HepG2 (cell line): ENCODE data around the gene CTDSPL2. TPM values are rescaled to one million over a fixed set of nuclear protein-coding genes. Genes with fewer than 3 reads are reported as not detected.

Experiments used
- MEIS1 ChIP-seq: sonication (generic); formaldehyde crosslinking; IDR thresholded peaks from 2 replicates; pipeline ENCODE4 v1.9.0; 2021; ENCODE audit warnings: mild to moderate bottlenecking, missing genetic modification reagents, moderate library complexity, borderline replicate concordance
- TBP ChIP-seq: sonication (generic); formaldehyde crosslinking; IDR thresholded peaks from 2 replicates; pipeline ENCODE4 v1.5.0; 2020; ENCODE audit warnings: missing genetic modification reagents
- polyA plus RNA-seq, 8 experiments: library from polyadenylated mRNA; depleted of rRNA in 3 of 8; stranded (reverse) in 7 of 8; unstranded in 1 of 8; fragments of >200 nt; fragmentation: Illumina TruSeq in 4 of 8; extraction: Trizol in 4 of 8; gene quantifications; 2 replicates each; pipeline versions ENCODE4 v1.2.1 to v1.2.3, GENCODE V29; 2011 to 2016; ENCODE audit warnings: low read depth in 4 of 8, missing spikeins in 1 of 8, mixed read lengths in 1 of 8; ENCODE audit not compliant: insufficient read depth in 1 of 8
- total RNA-seq, 5 experiments: library from RNA; depleted of rRNA; stranded (reverse); fragments of >200 nt; fragmentation: Illumina TruSeq; extraction: Trizol; gene quantifications; 2 replicates each; pipeline ENCODE4 v1.2.3, GENCODE V29; 2016; ENCODE audit warnings: low read depth in 1 of 5
- TF ChIP-seq, protein P1 (sequence below): sonication (generic); formaldehyde crosslinking; IDR thresholded peaks from 2 replicates; pipeline ENCODE4 v1.5.0; 2020; ENCODE audit warnings: mild to moderate bottlenecking, missing genetic modification reagents
- TF ChIP-seq, protein P2 (sequence below): sonication (generic); formaldehyde crosslinking; IDR thresholded peaks from 2 replicates; pipeline ENCODE4 v1.5.1; 2020; ENCODE audit warnings: missing genetic modification reagents, mild to moderate bottlenecking, borderline replicate concordance
- TF ChIP-seq, protein P3 (sequence below): sonication (generic); formaldehyde crosslinking; IDR thresholded peaks from 2 replicates; pipeline ENCODE4 v1.4.0; 2020; ENCODE audit warnings: mild to moderate bottlenecking, missing genetic modification reagents
- TF ChIP-seq, protein P4 (sequence below): IDR thresholded peaks from 2 replicates; pipeline ENCODE4 v1.6.1; 2016; ENCODE audit warnings: low read depth

The CTDSPL2 gene
- total and polyA plus RNA-seq, 2 of the 13 experiments (the other 11 are each of a cell fraction or from before 2014, with no cell fraction given), result 37.4 to 56.2 TPM

DNA sequence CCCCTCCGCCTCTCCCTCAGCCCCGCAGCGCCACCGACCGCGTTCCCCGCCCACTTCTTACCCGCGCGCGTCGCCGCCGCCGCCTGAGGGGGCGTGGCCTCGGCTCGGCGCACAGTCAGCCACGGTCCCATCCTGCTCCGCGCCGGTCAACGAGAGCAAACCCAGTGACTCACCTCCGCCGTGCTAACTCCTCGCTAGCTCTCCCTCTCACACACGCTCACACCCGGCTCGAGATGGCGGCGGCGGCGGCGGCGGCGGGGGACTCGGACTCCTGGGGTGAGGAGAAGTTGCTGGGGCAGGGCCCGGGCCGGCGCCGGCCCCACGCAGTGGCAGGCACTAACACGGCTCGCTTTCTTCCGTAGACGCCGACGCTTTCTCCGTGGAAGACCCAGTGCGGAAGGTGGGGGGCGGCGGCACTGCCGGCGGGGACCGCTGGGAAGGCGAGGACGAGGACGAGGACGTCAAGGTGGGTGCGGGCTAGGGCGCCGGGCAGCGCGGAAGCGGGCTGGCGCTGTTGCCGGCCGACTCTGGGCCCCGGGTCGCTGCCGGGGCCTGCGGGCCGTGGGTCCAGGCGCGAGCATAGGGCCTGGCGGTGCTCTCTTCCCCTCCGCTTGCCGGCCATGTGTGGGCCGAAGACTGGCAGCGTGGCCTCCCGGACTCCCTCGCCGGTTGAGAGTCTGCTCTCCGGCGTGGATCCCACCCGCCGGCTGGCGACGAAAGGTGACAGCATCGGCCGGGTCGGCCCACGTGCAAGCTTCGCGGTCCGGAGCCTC is 109.7 kb downstream of the CTDSPL2 start, which contains the start of gene EIF3J (continued):
- TF ChIP-seq, protein P1, sequence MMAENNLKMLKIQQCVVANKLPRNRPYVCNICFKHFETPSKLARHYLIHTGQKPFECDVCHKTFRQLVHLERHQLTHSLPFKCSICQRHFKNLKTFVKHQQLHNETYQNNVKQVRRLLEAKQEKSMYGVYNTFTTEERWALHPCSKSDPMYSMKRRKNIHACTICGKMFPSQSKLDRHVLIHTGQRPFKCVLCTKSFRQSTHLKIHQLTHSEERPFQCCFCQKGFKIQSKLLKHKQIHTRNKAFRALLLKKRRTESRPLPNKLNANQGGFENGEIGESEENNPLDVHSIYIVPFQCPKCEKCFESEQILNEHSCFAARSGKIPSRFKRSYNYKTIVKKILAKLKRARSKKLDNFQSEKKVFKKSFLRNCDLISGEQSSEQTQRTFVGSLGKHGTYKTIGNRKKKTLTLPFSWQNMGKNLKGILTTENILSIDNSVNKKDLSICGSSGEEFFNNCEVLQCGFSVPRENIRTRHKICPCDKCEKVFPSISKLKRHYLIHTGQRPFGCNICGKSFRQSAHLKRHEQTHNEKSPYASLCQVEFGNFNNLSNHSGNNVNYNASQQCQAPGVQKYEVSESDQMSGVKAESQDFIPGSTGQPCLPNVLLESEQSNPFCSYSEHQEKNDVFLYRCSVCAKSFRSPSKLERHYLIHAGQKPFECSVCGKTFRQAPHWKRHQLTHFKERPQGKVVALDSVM (CRISPR knock-in tag), result peak; percentile 51; the same call in 1 of the 2 replicates
- no peak for TF ChIP-seq TBP (CRISPR knock-in tag)
- TF ChIP-seq, protein P2, sequence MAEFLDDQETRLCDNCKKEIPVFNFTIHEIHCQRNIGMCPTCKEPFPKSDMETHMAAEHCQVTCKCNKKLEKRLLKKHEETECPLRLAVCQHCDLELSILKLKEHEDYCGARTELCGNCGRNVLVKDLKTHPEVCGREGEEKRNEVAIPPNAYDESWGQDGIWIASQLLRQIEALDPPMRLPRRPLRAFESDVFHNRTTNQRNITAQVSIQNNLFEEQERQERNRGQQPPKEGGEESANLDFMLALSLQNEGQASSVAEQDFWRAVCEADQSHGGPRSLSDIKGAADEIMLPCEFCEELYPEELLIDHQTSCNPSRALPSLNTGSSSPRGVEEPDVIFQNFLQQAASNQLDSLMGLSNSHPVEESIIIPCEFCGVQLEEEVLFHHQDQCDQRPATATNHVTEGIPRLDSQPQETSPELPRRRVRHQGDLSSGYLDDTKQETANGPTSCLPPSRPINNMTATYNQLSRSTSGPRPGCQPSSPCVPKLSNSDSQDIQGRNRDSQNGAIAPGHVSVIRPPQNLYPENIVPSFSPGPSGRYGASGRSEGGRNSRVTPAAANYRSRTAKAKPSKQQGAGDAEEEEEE (CRISPR knock-in tag), result no peak; the same call in 1 of the 2 replicates
- TF ChIP-seq, protein P3, sequence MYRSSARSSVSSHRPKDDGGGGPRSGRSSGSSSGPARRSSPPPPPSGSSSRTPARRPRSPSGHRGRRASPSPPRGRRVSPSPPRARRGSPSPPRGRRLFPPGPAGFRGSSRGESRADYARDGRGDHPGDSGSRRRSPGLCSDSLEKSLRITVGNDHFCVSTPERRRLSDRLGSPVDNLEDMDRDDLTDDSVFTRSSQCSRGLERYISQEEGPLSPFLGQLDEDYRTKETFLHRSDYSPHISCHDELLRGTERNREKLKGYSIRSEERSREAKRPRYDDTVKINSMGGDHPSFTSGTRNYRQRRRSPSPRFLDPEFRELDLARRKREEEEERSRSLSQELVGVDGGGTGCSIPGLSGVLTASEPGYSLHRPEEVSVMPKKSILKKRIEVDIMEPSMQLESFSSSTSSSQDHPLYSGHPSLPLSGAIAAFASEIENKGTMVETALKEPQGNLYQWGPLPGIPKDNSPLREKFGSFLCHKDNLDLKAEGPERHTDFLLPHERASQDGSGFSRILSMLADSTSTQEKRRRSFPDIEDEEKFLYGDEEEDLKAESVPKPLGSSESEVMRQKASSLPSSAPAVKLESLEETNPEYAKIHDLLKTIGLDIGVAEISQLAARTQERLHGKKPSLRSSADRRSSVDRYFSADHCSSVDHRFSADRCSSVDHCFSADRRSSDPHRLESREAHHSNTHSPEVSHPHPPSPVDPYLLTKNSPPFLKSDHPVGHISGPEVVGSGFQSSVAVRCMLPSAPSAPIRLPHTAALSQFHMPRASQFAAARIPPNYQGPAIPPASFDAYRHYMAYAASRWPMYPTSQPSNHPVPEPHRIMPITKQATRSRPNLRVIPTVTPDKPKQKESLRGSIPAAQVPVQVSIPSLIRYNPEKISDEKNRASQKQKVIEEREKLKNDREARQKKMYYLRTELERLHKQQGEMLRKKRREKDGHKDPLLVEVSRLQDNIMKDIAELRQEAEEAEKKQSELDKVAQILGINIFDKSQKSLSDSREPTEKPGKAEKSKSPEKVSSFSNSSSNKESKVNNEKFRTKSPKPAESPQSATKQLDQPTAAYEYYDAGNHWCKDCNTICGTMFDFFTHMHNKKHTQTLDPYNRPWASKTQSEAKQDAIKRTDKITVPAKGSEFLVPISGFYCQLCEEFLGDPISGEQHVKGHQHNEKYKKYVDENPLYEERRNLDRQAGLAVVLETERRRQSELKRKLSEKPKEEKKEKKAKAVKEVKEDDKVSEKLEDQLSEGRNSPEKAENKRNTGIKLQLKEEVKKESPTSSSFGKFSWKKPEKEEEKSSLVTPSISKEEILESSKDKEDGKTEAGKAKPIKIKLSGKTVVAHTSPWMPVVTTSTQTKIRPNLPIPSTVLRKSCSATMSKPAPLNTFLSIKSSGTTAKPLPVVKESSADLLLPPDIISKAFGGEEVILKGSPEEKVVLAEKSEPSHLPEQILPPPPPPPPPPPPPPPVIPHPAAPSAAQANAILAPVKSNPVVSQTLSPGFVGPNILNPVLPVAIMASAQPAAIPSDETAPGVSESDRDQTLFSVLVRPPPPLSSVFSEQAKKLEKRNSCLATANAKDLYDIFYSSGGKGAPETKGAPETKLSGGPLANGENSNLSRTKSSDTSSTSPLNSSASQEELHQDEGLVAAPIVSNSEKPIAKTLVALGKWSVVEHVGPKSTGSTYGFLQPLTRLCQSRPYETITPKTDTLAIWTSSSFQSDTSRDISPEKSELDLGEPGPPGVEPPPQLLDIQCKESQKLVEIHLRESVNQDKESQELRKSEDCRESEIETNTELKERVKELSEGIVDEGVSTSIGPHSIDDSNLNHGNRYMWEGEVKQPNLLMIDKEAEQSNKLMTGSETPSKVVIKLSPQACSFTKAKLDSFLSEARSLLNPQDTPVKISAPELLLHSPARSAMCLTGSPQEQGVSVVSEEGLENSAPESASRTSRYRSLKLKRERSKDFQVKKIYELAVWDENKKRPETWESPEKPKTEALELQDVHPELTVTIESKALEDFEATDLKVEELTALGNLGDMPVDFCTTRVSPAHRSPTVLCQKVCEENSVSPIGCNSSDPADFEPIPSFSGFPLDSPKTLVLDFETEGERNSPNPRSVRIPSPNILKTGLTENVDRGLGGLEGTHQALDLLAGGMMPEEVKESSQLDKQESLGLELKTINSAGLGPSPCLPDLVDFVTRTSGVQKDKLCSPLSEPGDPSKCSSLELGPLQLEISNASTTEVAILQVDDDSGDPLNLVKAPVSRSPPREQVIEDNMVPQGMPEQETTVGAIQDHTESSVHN (CRISPR knock-in tag), result no peak
- TF ChIP-seq, protein P4, sequence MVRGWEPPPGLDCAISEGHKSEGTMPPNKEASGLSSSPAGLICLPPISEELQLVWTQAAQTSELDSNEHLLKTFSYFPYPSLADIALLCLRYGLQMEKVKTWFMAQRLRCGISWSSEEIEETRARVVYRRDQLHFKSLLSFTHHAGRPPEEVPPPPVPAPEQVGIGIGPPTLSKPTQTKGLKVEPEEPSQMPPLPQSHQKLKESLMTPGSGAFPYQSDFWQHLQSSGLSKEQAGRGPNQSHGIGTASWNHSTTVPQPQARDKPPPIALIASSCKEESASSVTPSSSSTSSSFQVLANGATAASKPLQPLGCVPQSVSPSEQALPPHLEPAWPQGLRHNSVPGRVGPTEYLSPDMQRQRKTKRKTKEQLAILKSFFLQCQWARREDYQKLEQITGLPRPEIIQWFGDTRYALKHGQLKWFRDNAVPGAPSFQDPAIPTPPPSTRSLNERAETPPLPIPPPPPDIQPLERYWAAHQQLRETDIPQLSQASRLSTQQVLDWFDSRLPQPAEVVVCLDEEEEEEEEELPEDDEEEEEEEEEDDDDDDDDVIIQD (CRISPR knock-in tag), result no peak
- TF ChIP-seq MEIS1 (CRISPR knock-in tag), result peak; percentile 20; the same call in 1 of the 2 replicates
